Testis (tissue), 3 donors: Measurements from ENCODE around the gene PARVG. TPM values are rescaled to one million over a fixed set of nuclear protein-coding genes. Genes with fewer than 3 reads are reported as not detected.

Experiments
- DNase-seq: peaks from one replicate; pipeline ENCODE4 v3.0.0-alpha.2; 2019
- H3K27ac ChIP-seq, 2 donors: fragments of 200-600 bp; sonication (generic); one replicate each; pipeline ENCODE4 v1.5.1; 2019
- H3K27me3 ChIP-seq: fragments of 200-600 bp; sonication (generic); one replicate; pipeline ENCODE4 v1.5.1; 2019
- H3K36me3 ChIP-seq: fragments of 200-600 bp; sonication (generic); one replicate; pipeline ENCODE4 v1.5.1; 2017; ENCODE audit warnings: low read depth; ENCODE audit errors: missing control alignments
- H3K4me1 ChIP-seq: fragments of 200-600 bp; sonication (generic); one replicate; pipeline ENCODE4 v1.5.1; 2019
- H3K4me3 ChIP-seq, 2 donors: fragments of 200-600 bp; sonication (generic); one replicate each; pipeline ENCODE4 v1.5.1; 2017 to 2019
- H3K9me3 ChIP-seq: fragments of 200-600 bp; sonication (generic); one replicate; pipeline ENCODE4 v1.5.1; 2017
- POLR2A ChIP-seq: fragments of 450-650 bp; IDR thresholded peaks from one replicate; pipeline ENCODE4 v1.6.1; 2017; ENCODE audit warnings: antibody characterized with exemption, mild to moderate bottlenecking, moderate library complexity
- WGBS, 2 donors: methylation state at CpG; one replicate each; pipeline ENCODE4 v1.1.5; 2018; 5-methylcytosine and 5-hydroxymethylcytosine counted together
- intact Hi-C: fragments of 100-400 bp; cut with DNase I; formaldehyde crosslinking; loops from one replicate; pipeline ENCODE4 v1.15.1; 2023; ENCODE audit warnings: low total_unique reads
- polyA plus RNA-seq: library from polyadenylated mRNA; stranded (reverse); fragments of 350-450 nt; fragmentation: Illumina TruSeq; extraction: RNeasy Lipid Tissue Mini Kit (QIAGEN cat#74804); gene quantifications from one replicate; pipeline ENCODE4 v1.2.3, GENCODE V29; 2014; ENCODE audit warnings: low read depth, low replicate concordance; ENCODE audit not compliant: insufficient read depth
- total RNA-seq, 2 donors: library from RNA; depleted of rRNA; stranded (reverse); fragments of >200 nt; gene quantifications; one replicate each; pipeline ENCODE4 v1.2.3, GENCODE V29; 2016
- TF ChIP-seq, protein P1 (sequence below), 3 experiments: fragments of 450-650 bp in 2 of 3; fragments of 200-600 bp in 1 of 3; sonication (generic) in 1 of 3; IDR thresholded peaks; one replicate each; pipeline ENCODE4 v1.5.1; 2016 to 2019; ENCODE audit warnings: antibody characterized with exemption in 3 of 3, mild to moderate bottlenecking in 2 of 3, moderate library complexity in 1 of 3

PARVG gene
- total and polyA plus RNA-seq, 3 donors from 2014 or later: 7.2 to 14.1 (median 9.7) TPM

DNA sequence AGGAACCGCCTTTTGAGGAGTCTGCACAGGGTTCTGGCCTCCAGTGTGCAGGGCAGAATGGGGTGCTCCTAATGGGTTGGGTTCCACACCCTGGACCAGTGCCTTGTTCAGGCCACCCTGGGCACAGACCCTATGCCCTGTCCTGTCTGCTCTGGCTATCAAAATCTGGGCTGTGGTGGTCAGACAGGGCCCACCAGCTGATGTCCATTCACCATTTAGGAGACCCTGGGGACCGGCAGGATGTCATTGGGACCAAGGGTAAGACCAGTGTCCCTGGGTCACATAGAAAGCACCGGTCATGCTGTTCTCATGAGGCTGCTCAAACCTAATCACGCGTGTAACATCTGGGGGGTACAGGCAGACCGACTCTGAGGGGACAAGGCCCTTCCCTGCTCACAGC lies 37.3 kb downstream of the PARVG start:
- Histone ChIP-seq H3K4me3 (no peak overlapping the region), H3K4me1 (no peaks in the 10 kb centered on the region), H3K27me3 (no peaks in the 10 kb centered on the region), H3K27ac (no peak overlapping the region), H3K36me3 (no peaks in the 10 kb centered on the region), H3K9me3 (no peaks in the 10 kb centered on the region)
- 60 to 84% methylated on average over 2 to 6 of the region's 6 CpGs for WGBS, 2 donors
- TF ChIP-seq, protein P1, sequence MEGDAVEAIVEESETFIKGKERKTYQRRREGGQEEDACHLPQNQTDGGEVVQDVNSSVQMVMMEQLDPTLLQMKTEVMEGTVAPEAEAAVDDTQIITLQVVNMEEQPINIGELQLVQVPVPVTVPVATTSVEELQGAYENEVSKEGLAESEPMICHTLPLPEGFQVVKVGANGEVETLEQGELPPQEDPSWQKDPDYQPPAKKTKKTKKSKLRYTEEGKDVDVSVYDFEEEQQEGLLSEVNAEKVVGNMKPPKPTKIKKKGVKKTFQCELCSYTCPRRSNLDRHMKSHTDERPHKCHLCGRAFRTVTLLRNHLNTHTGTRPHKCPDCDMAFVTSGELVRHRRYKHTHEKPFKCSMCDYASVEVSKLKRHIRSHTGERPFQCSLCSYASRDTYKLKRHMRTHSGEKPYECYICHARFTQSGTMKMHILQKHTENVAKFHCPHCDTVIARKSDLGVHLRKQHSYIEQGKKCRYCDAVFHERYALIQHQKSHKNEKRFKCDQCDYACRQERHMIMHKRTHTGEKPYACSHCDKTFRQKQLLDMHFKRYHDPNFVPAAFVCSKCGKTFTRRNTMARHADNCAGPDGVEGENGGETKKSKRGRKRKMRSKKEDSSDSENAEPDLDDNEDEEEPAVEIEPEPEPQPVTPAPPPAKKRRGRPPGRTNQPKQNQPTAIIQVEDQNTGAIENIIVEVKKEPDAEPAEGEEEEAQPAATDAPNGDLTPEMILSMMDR (IDR thresholded peaks at IDR 0.05): no peak
- no peak for TF ChIP-seq POLR2A
- DNase-seq: no peak
- intact Hi-C loops: no loop called here

DNA sequence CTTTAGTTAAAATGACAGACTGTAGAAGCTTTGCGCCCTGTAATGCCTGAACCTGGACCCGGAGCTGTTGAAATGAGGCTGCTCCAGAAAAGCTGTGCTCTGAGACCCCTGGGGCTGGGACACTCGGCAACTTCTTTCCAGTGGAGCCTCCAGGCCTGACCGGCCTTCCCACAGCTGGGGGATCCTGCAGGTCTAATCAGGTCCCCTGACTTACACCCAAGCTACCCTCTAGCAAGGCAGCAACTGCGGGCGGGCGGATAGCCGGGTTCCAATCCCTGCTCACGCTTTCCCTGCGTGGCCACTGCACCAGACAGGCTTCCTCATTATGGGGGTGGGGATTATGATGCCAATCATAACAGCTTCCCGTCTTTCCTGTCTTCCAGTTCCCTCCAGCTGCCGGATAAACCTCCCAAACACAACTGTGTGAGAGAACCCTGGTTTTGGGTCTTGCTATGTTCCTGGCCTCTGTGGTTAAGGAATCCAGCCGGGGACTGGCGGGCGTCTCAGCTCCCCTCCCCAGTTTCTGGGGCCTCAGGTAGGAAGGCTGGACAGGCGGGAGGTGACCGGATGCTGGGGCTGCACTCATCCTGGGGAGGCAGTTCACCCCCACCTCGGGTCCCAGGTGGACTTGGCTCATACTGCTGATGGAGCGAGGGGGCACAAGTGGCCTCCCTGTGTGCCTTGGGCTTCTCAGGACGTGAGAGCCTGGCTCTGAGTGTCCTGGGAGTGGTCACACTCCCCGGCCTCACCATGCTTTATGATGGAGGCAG lies 38.6 kb downstream of the PARVG start:
- no peak for TF ChIP-seq POLR2A
- TF ChIP-seq, protein P1 (IDR thresholded peaks at IDR 0.05): no peak
- Histone ChIP-seq H3K36me3 (no peaks in the 10 kb centered on the region), H3K9me3 (no peaks in the 10 kb centered on the region), H3K4me1 (no peaks in the 10 kb centered on the region), H3K27me3 (no peaks in the 10 kb centered on the region), H3K27ac (no peak overlapping the region), H3K4me3 (no peak overlapping the region)
- intact Hi-C loops: no loop called here
- no peak for DNase-seq
- WGBS, 2 donors: 88% methylated on average over 17 to 21 of the region's 21 CpGs

GRCh38 chr22:44220727-44221680 lies 40.3 kb downstream of the PARVG start:
- DNase-seq: no peak
- H3K4me1 ChIP-seq: no peaks in the 10 kb centered on the region

GRCh38 chr22:44221710-44222475 lies 41.2 kb downstream of the PARVG start:
- no peak for TF ChIP-seq POLR2A
- TF ChIP-seq, protein P1 (IDR thresholded peaks at IDR 0.05): no peak
- no peak overlapping the region for H3K4me3 ChIP-seq
- H3K27ac ChIP-seq: no peak overlapping the region
- H3K36me3 ChIP-seq: no peaks in the 10 kb centered on the region
- H3K9me3 ChIP-seq: no peaks in the 10 kb centered on the region
- DNase-seq: no peak
- intact Hi-C loops: no loop called here
- no peaks in the 10 kb centered on the region for H3K4me1 ChIP-seq
- WGBS, 2 donors: 90 to 93% methylated on average over 11 of the region's 11 CpGs
- H3K27me3 ChIP-seq: no peaks in the 10 kb centered on the region

More at GRCh38 chr22:44220727-44221680, 40.3 kb downstream of the PARVG start:
- Histone ChIP-seq H3K36me3 (no peaks in the 10 kb centered on the region), H3K27ac (no peak overlapping the region), H3K9me3 (no peaks in the 10 kb centered on the region), H3K27me3 (no peaks in the 10 kb centered on the region), H3K4me3 (no peak overlapping the region)
- intact Hi-C loops: no loop called here
- 83 to 84% methylated on average over 19 to 23 of the region's 23 CpGs for WGBS, 2 donors
- TF ChIP-seq POLR2A: no peak
- TF ChIP-seq, protein P1 (IDR thresholded peaks at IDR 0.05): no peak
